ENCODE measurements around the gene AARS1. TPM values are rescaled to one million over a fixed set of nuclear protein-coding genes. Genes with fewer than 3 reads are reported as not detected.
A peak's percentile ranks its signal among the peaks of the same experiment; 100 is the strongest.
"Not testable (repeated sequence)": the region's sequence is repeated elsewhere in the genome, so short reads cannot be mapped to it uniquely, and the experiment has no call there.

AARS1 gene
- total RNA-seq, 1 donor from 2014 or later, result 297 TPM

DNA sequence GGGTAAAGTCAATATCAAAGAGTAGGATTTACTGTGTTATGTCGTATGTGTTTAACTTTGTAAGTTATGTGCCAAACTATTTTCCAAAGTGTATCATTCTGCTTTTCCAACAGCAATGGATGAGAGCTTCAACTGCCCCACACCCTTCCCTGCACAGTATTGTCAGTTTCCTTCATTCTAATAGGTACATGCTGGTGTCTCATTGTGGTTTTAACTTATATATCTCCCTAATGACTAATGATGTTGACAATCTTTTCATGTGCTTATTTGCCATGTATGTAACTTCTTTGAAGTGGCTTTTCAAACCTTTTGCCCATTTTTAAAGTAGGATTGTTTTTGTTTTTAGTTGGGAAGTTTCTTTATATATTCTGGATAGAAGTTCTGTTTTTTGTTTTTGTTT is 13.4 kb upstream of the AARS1 start:
- H3K4me1 Mint-ChIP-seq (ENCODE audit: unreplicated experiment), result peaks cover 23% of the 10 kb centered on the region

DNA sequence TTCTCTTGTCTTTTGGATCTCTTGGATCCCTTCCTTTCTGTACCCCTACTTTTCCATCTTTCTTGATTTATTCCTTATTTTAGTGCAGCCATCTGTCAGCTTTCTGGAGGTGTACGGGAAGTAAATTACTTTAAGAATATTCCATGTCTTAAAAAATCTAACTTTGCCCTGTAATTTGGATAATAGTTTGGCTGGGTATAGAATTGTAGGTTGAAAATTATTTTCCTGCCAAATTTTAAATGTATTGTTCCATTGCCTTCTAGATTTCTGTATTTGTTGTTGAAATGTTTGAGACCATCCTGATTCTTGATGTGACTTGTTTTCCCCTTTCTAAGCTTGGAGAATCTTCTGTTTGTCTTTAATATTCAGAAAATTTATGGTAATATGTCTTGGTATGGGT is 11.8 kb upstream of the AARS1 start:
- H3K27me3 Mint-ChIP-seq (ENCODE audit: unreplicated experiment), result no peaks in the 10 kb centered on the region
- peaks cover 23% of the 10 kb centered on the region for H3K4me1 Mint-ChIP-seq (ENCODE audit: unreplicated experiment)
- H3K4me3 Mint-ChIP-seq (ENCODE audit: unreplicated experiment), result no peak overlapping the region
- peaks cover 11% of the 10 kb centered on the region for H3K9me3 Mint-ChIP-seq (ENCODE audit: unreplicated experiment)
- TF ChIP-seq, protein P1, sequence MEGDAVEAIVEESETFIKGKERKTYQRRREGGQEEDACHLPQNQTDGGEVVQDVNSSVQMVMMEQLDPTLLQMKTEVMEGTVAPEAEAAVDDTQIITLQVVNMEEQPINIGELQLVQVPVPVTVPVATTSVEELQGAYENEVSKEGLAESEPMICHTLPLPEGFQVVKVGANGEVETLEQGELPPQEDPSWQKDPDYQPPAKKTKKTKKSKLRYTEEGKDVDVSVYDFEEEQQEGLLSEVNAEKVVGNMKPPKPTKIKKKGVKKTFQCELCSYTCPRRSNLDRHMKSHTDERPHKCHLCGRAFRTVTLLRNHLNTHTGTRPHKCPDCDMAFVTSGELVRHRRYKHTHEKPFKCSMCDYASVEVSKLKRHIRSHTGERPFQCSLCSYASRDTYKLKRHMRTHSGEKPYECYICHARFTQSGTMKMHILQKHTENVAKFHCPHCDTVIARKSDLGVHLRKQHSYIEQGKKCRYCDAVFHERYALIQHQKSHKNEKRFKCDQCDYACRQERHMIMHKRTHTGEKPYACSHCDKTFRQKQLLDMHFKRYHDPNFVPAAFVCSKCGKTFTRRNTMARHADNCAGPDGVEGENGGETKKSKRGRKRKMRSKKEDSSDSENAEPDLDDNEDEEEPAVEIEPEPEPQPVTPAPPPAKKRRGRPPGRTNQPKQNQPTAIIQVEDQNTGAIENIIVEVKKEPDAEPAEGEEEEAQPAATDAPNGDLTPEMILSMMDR (IDR thresholded peaks at IDR 0.05), result no peak
- H3K27ac Mint-ChIP-seq (ENCODE audit: unreplicated experiment), result no peak overlapping the region
- DNase-seq (ENCODE audit: extremely low spot score, unreplicated experiment), result no peak
- H3K36me3 Mint-ChIP-seq (ENCODE audit: unreplicated experiment), result peaks cover 18% of the 10 kb centered on the region

More for the DNA sequence above, 13.4 kb upstream of the AARS1 start:
- no peak overlapping the region for H3K27ac Mint-ChIP-seq (ENCODE audit: unreplicated experiment)
- TF ChIP-seq, protein P1 (IDR thresholded peaks at IDR 0.05), result no peak
- H3K27me3 Mint-ChIP-seq (ENCODE audit: unreplicated experiment), result no peaks in the 10 kb centered on the region
- peaks cover 18% of the 10 kb centered on the region for H3K36me3 Mint-ChIP-seq (ENCODE audit: unreplicated experiment)
- H3K9me3 Mint-ChIP-seq (ENCODE audit: unreplicated experiment), result peaks cover 11% of the 10 kb centered on the region
- H3K4me3 Mint-ChIP-seq (ENCODE audit: unreplicated experiment), result no peak overlapping the region
- no peak for DNase-seq (ENCODE audit: extremely low spot score, unreplicated experiment)

DNA sequence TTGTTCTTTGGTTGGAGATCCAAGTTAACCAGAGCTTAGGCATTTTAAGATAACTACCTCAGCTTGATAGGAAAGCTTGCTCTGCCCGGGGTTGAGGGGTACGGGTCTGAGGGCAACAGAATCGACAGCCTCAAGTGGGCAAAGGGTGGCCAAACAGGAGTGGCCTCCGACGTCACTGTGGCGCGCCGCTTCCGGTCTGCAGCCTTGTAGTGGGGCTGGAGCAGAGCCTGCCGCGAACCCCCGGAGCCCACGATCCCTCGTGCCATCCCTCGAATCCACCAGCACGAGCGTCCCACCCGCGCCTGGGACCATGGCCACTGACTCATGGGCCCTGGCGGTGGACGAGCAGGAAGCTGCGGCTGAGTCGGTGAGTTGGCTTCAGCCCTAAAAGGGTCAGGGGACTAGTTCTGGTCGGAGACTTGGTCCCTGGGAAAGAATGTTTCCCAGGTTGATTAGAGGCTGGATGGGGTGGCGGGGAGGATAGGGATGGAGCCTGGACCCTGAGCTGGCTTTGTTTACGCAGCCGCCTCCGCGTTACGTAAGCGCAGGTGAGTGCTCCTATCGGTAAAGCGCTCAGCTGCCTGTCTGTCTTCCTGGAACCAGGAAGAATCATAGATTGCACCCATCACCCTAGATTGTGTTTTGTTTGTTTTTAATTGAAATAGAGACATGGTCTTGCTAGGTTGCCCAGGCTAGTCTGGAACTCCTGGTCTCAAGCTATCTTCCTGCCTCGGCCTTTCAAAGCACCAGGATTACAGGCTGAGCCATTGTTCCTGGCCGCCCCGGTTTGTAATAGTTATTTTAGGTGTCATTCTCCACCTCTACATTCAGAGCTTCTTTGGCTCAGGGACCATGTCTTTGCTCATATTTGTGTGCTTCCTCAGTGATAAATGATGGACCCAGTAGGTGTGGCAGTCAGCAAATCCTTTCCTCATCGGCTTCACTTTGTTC is 10.0 kb upstream of the AARS1 start, which contains the start of gene DDX19B:
TSS of gene DDX19B (plus strand) at position 199 of the 951 bp plus-strand sequence. CDS start at position 311, 112 bp downstream.
- Mint-ChIP-seq H3K27ac (ENCODE audit: unreplicated experiment) (peak within 1 kb of the TSS; percentile 97), H3K36me3 (ENCODE audit: unreplicated experiment) (peaks cover 18% of the 10 kb centered on the region), H3K27me3 (ENCODE audit: unreplicated experiment) (no peaks in the 10 kb centered on the region), H3K4me1 (ENCODE audit: unreplicated experiment) (peaks cover 17% of the 10 kb centered on the region), H3K4me3 (ENCODE audit: unreplicated experiment) (peak within 1 kb of the TSS; percentile 89), H3K9me3 (ENCODE audit: unreplicated experiment) (peaks cover 11% of the 10 kb centered on the region)
- DNase-seq (ENCODE audit: extremely low spot score, unreplicated experiment), result peak; percentile 88
- TF ChIP-seq, protein P1 (IDR thresholded peaks at IDR 0.05), result no peak

DNA sequence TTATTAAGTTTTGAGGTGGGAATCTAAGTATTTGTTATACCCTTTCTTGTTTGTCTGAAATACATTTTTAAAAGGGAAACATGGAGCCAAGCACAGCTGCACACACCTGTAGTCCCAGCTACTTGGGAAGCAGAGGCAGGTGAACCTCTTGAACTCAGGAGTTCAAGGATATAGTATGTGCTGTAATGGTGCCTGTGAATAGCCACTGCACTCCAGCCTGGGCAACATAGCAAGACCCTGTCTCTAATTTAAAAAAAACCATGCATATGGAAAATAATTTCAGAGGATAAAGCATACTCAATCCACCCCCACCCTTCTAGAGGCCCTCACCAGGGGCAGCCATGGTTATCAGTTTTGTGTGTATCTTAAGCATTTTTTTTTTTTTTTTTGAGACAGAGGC is 6.3 kb upstream of the AARS1 start:
- H3K4me3 Mint-ChIP-seq (ENCODE audit: unreplicated experiment), result no peak overlapping the region
- peaks cover 17% of the 10 kb centered on the region for H3K4me1 Mint-ChIP-seq (ENCODE audit: unreplicated experiment)
- TF ChIP-seq, protein P1 (IDR thresholded peaks at IDR 0.05), result no peak
- H3K27ac Mint-ChIP-seq (ENCODE audit: unreplicated experiment), result no peak overlapping the region
- no peak for DNase-seq (ENCODE audit: extremely low spot score, unreplicated experiment)
- H3K36me3 Mint-ChIP-seq (ENCODE audit: unreplicated experiment), result peaks cover 2% of the 10 kb centered on the region
- H3K9me3 Mint-ChIP-seq (ENCODE audit: unreplicated experiment), result no peaks in the 10 kb centered on the region
- no peaks in the 10 kb centered on the region for H3K27me3 Mint-ChIP-seq (ENCODE audit: unreplicated experiment)

DNA sequence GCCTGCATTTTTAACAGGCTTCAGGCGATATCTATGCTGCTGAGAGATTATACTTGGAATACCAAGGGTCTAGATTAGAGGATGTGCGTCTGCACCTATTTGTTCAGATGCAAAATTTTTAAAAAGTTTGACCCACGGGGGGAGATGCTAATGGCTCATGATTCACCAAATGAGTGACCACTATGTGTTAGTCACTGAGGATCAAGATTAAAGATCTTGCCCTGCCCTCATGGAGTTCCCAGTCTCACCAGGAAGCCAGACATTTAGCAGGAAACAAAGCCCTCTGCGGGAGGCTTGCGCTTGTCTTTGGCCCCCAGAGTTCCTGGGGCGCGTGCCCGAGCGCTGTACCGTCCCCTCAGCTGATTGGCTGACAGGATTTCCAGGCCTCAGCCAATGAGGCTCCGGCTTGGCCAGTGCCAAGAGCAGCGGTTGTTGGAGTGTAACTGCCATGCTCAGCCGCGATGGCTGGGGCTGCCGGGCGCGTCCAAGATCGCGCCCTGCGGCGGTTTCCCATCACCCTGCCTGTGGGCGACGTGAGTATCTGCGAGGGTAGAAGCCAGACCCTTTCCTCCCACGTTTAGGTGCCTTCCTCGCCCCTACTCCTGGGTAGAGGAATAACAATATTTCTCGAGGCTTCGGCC is 5.2 kb upstream of the AARS1 start:
- no peaks in the 10 kb centered on the region for H3K36me3 Mint-ChIP-seq (ENCODE audit: unreplicated experiment)
- TF ChIP-seq, protein P1 (IDR thresholded peaks at IDR 0.05), result no peak
- DNase-seq (ENCODE audit: extremely low spot score, unreplicated experiment), result no peak

DNA sequence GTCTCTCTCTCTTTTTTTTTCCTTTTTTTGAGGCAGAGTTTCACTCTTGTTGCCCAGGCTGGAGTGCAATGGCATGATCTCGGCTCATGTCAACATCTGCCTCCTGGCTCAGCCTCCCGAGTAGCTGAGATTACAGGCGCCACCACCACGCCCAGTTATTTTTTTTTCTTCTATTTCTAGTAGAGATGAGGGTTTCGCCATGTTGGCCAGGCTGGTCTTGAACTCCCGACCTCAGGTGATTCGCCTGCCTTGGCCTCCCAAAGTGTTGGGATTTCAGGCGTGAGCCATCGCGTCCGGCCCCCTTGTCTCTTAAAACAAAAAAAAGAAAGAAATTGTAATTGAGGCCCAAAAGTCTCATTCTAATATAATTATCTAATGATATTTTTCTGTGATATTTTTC is 2.8 kb upstream of the AARS1 start:
- H3K36me3 Mint-ChIP-seq (ENCODE audit: unreplicated experiment); H3K27me3 Mint-ChIP-seq (ENCODE audit: unreplicated experiment); H3K4me3 Mint-ChIP-seq (ENCODE audit: unreplicated experiment); DNase-seq (ENCODE audit: extremely low spot score, unreplicated experiment); H3K27ac Mint-ChIP-seq (ENCODE audit: unreplicated experiment); H3K9me3 Mint-ChIP-seq (ENCODE audit: unreplicated experiment): not testable (repeated sequence)
- H3K4me1 Mint-ChIP-seq (ENCODE audit: unreplicated experiment), result peaks cover 14% of the 10 kb centered on the region

More for the DNA sequence above, 5.2 kb upstream of the AARS1 start:
- Mint-ChIP-seq H3K27ac (ENCODE audit: unreplicated experiment) (no peak overlapping the region), H3K4me1 (ENCODE audit: unreplicated experiment) (peaks cover 13% of the 10 kb centered on the region), H3K4me3 (ENCODE audit: unreplicated experiment) (no peak overlapping the region), H3K27me3 (ENCODE audit: unreplicated experiment) (no peaks in the 10 kb centered on the region), H3K9me3 (ENCODE audit: unreplicated experiment) (no peaks in the 10 kb centered on the region)

Data from osteocyte (in vitro differentiated cells).